ENCODE results near the gene KRTDAP.

The KRTDAP gene

DNA sequence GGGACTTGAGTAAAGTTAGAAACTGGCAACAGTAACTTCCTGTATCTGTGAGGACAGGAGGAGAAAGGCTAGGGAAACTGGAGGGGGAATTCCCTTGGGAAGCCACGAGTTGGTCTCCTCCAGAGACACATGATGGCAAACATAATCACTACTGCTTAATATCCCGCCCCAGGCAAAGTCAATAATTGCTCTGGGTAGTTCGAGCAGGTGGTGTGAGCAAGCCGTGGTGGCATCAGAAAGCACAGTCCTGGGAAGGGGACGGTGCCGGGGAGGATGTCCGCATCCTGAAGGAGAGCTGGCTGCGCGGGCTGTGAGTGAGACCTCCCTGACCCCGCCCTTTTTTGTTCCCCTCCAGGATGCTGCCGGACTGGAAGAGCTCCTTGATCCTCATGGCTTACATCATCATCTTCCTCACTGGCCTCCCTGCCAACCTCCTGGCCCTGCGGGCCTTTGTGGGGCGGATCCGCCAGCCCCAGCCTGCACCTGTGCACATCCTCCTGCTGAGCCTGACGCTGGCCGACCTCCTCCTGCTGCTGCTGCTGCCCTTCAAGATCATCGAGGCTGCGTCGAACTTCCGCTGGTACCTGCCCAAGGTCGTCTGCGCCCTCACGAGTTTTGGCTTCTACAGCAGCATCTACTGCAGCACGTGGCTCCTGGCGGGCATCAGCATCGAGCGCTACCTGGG lies 40.8 kb downstream of the KRTDAP start:
- no peak for DNase-seq

DNA sequence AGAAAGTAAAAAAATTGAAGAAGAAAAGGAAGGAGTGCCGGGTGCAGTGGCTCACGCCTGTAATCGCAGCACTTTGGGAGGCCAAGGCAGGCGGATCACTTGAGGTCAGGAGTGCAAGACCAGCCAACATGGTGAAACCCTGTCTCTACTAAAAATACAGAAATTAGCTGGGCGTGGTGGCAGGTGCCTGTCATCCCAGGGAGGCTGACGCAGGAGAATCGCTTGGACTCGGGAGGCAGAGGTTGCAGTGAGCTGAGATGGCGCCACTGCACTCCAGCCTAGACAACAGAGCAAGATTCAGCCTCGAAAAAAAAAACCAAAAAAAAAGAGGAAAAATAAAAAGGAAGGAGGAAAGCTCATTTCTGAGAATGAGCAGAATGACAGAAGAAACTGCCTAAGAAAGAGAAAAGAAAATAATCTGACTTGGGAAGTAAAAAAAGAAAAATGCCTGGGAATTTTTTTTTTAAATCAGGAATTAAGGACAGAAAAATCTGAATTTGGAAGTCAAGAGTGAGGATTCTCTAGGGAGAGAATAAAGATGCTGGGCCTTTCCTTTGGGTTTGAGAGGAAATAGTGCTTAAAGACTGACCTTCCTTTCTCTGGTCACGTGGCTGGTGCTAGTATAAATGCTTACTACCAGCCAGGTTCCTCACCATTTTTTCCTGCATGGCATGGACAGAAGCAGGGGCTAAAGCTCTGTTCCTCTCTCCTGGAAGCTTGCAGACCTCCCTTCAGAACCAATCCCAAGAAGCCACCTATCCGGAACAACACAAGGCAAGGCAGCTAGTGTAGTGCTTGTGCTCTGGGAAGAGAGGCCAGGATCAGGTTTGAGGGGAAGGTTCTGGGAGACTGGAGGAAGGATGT lies 42.4 kb downstream of the KRTDAP start, which contains the start of gene FFAR2:
TSS of gene FFAR2 (plus strand) at position 652 of the 864 bp plus-strand sequence. CDS start 1,458 bp downstream, outside the sequence.
- no peak for DNase-seq

DNA sequence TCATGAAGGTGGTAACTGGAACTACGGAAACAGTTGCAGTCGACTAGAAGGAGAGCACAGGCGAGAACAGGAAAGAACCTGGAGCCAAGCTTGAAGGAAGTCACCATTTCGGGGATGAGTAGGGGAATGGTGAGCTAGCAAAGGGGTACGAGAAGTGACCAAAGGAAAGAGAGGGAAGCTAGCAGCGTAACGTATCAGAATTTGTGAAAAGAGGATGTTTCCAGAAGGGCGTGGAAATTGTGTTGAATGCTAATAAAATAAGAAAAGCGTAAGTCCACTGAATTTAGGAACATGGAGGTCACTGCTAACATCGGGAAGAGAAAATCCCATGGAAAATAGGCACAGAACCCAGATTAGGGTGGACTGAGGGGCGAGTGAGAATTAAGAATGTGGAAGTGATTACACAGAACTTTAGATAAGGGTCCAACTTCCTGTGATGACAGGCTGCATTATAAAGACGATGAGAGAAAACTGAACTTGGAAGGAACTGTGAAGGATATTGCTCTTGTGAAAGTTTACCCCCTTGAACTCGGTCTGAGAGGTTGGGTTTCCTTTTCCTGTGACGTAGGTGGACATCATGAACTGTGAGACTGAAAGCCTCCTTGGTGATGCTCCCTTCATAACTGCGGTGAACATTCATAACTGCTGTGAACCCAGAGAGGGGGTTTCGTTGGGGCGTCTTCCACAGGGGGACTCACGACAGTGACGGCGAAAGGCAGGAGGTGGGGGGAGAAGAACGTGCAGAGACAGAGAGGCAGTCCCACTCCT lies 44.3 kb downstream of the KRTDAP start:
- DNase-seq: no peak

DNA sequence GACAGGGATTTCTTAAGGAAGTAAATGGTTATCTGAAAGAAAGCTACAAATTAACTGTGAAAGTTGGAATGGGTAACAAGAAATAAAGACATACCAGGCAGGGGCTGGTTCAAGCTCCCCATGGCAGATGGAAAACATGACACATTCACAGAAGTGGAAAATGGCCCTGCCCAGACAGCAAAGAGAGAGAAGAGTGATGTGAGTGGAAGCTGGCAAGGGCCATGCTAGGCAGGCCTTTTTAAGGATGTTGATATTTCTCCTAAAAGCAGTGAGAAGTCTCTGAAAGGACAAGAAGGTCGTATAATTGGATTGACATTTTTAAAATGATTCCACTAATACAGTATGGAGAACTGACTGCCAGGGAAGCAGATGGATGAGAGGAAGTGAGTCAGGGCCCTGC lies 45.5 kb downstream of the KRTDAP start:
- no peak for DNase-seq

DNA sequence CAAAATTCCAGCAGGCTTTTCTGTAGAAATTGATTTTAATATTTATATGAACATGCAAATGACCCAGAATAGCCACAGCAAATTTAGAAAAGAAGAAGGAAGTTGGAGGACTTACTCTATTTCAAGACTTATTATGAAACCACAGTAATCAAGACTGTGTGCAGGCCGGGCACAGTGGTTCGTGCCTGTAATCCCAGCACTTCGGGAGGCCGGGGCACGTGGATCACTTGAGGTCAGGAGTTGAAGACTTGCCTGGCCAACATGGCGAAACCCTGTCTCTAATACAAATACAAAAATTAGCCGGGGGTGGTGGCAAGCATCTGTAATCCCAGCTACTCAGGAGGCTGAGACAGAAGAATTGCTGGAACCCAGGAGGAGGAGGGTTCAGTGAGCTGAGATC lies 48.2 kb downstream of the KRTDAP start:
- no peak for DNase-seq

DNA sequence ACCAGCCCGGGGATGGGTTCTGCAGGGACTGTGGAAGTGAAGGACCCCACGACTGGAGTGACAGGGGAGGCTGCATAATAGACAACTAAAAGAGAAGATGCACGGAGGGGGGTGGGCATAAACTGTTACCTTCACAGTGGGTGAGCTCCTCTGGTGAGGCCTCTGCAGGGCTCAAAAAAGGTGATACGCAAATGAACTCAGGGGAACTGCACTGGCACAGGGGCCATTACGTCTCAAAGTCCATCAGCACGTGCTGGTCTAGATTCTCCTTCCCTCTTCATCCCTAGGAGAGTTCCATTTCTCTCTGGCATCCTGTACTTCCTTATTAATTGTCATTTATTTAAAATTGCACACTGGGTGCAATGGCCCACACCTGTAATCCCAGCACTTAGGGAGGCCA lies 50.3 kb downstream of the KRTDAP start:
- no peak for DNase-seq

DNA sequence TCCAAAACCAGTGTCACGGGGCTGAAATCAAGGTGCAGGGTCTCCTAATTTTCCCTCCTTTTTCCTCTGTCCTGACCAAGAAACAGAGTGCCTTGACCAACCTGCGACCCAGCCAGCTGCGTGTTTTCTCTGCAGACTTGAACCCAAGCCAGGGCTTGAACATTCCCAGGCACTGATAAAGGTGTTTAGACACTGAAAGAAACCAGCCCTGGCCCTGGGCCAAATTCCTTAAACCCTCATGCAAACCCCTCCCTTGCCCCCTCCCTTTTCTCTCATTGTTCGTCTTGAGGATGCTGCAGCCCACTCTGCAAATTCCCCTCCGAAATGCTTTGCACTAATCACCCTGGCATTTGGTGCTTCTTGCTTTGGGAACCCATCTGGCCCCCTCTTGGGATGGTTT lies 51.7 kb downstream of the KRTDAP start:
- DNase-seq: no peak

DNA sequence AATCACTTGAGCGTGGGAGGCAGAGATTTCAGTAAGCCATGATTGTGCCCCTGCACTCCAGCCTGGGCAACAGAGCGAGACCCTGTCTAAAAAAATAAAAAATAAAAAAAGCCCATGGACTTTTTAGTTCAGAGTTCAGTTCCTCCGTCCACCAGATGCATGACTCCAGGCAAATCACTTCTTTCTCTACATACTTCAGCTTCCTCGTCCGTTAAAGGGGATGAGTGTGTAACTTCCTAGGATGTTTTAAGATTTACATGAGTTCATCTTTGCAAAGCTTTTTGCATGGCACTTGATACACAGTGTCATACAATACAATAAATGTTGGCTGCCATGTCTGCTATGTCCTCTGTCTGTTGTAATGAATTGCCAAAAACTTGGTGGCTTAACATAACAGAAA lies 52.2 kb downstream of the KRTDAP start:
- DNase-seq: no peak

DNA sequence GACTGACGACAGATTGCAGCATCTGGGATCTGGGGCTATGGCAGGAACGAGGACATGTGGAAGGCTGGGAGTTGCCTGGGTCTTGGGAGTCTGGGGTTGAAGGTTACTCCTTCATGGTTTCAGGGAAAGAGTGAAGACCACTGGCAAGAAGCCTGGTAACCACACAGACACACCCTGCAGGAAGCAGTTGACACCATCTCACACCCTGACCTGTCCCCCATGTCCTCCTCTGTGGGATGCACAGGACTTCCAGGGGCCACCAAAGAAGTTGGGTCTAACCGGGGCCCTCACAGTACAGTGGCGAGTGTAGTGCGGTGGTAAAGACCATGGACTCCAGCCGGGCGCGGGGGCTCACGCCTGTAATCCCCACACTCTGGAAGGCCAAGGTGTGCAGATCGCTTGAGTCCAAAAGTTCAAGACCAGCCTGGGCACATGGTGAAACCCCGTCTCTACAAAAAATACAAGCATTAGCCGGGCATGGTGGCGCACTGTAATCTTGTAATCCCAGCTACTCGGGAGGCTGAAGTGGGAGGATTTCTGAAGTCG lies 52.8 kb downstream of the KRTDAP start:
- no peak for DNase-seq

All from activated effector memory CD4-positive, alpha-beta T cell treated with Interleukin-2 at 50 U/mL for 16 hours (primary cell).